Hippocampal formation (tissue), 2 donors: ENCODE measurements around the gene TBC1D17.

ENCODE experiments used
- DNase-seq, 2 donors: peaks; one replicate each; lab custom pipeline; 2025; lab: John Stamatoyannopoulos, UW

The TBC1D17 gene

DNA sequence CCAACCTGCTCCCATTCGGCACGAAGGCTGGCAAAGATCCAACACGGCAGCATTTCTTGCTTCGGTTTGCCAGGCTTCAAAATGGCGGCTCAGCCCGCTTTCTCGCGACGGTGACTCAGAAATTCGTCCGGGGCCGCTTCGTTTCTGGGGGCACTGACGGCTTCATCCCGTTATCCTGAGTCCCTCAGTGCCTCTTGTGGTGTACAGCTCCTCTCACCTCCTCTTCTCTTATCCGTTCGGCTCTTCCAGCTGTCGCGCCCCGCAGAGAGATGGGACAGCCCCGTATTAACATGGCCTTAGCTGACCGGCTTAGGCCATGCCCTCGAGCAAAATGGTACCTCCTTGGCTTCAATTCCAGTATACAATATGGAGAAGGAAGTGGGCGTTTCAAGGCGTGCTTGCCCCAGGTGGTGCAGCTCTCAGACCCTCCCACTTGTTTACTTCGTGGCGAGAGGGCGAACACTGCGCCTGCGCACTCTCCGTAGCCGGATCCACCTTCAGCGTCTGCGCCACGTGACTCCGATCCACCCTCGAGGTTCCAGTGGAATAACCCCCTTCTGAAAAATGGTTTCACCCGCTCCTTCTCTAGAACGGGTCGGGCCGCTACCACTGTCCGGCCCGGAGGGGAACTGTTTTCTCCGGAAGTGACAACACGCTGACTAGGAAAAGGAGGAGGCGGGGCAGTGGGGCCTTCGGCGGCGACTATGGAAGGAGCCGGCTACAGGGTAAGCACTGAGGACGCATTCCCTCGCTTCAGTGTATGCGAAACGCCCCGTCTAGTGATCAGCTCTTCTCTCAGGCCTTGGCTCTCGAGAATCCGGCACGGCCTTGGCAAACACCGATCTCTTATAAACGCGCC, at the start of gene TBC1D17, which contains the start of gene AKT1S1:
TSS of gene TBC1D17 (plus strand) at position 683 of the 859 bp plus-strand sequence. CDS start at position 705, 22 bp downstream.
TSS of gene AKT1S1 (minus strand) at position 336 of the 859 bp plus-strand sequence. CDS start 4,060 bp downstream, outside the sequence.
- DNase-seq = peak; percentile 99 to 100

DNA sequence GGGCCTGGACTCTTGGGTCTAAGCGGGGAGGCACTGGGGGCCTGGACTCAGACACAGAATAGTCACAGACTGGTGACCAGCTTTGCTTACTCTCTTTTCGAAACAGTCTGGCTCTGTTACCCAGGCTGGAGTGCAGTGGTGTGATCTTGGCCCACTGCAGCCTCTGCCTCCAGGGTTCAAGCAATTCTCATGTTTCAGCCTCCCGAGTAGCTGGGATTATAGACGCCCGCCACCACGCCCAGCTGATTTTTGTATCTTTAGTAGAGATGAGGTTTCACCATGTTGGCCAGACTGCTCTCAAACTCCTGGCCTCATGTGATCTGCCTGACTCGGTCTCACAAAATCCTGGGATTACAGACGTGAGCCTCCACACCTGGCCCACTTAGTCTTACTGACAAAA, 48.3 kb upstream of the TBC1D17 start:
- DNase-seq = no peak

DNA sequence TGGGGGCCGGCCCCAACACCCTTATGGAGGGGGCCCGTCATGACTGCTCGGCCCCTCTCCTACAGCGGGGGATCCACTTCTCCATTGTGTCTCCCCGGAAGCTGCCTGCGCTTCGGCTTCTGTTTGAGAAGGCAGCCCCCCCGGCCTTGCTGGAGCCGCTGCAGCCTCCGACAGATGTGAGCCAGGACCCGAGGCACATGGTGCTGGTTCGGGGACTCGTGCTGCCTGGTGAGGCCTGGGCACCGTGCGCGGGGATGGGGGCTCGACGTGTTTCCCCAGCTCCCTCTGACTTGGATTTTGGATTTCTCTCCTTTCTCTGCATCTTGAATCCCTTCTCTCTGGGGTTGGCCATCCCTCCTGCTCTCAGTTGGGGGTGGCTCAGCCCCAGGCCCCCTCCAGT, 47.8 kb upstream of the TBC1D17 start:
- no peak for DNase-seq

DNA sequence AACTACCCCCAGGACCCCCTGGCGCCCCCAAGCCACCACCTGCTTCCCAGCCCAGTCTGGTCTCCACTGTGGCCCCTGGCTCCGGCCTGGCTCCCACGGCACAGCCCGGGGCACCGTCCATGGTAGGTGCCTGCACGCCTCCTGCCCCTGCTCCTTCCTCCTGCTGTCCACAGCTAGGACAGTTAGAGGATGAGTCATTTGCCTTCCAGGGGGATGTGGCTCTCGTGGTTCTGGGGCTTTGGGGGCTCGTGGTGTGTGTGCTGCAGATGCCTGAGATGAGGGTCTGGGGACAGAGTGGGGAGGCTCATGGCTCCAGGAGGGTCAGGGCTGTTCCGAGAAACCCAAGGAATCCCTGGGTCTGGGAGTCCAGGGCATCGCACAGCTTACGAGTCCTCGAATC, 46.7 kb upstream of the TBC1D17 start:
- DNase-seq = no peak

DNA sequence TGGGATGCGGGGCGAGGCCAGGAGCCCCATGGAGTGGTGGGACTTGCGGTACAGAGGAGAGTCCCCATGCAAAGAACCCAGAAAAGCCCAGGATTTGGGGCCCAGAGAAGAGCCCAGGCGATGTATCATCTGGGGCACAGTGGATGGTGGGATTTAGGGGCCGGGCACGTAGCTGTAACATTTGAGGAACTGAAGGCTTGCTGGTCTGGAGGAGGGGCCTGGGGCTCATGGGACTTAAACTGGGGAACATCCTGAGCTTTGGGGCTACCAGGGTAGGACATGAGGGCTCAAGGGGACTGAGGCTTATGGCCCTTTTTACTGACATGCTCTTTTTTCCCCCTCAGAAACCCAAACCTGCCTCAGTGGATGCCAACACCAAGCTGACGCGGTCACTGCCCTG, 45.9 kb upstream of the TBC1D17 start:
- no peak for DNase-seq

DNA sequence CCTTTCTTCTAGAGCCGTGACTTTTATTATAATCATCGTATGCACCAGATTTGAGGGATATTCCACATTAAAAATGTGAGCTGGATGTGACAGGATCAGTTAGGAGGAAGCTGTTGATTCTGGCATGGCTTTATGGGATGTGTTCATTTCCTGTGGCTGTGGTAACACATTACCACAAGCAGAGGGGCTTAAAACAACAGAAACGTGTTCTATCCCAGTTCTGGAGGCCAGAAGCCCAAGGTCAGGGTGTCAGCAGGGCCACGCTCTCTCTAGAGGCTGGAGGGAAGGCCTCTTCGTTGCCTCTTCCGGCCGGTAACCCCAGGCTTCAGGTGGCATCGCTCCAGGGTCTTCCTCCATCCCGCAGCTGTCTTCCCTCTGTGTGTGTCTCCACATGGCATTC, 44.9 kb upstream of the TBC1D17 start:
- DNase-seq = no peak

DNA sequence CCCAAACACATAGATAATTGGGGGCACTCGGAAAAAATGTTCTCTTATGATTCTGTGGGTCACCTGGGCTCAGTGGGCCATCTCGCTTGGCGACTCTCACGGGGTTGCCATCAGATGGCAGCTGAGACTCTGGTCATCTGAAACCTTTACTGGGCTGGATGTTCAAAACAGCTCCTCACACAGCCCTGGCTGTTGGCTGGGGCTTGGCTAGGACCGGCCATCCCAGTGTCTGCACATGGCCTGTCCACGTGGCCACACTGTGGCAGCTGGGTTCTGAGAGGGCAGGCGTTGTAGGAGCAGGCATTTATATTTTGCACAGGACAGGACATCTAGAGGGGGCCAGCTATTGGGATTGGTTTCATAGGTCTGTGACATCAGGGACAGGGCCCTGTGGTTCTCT, 43.9 kb upstream of the TBC1D17 start:
- no peak for DNase-seq

DNA sequence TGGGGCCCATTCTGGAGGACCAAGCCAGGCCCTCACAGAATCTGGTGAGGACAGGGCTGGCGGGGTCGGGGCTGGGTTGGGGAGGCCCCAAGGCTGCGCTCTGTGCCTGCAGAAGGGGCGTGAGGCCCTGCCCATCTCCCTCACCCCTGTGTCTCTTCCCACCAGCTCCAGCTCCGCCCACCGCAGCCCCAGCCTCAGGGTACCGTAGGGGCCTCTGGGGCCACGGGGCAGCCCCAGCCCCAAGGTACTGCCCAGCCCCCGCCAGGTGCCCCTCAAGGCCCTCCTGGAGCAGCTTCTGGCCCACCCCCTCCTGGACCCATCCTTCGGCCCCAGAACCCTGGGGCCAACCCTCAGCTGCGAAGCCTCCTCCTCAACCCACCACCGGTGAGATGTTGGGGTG, 41.9 kb upstream of the TBC1D17 start:
- no peak for DNase-seq

DNA sequence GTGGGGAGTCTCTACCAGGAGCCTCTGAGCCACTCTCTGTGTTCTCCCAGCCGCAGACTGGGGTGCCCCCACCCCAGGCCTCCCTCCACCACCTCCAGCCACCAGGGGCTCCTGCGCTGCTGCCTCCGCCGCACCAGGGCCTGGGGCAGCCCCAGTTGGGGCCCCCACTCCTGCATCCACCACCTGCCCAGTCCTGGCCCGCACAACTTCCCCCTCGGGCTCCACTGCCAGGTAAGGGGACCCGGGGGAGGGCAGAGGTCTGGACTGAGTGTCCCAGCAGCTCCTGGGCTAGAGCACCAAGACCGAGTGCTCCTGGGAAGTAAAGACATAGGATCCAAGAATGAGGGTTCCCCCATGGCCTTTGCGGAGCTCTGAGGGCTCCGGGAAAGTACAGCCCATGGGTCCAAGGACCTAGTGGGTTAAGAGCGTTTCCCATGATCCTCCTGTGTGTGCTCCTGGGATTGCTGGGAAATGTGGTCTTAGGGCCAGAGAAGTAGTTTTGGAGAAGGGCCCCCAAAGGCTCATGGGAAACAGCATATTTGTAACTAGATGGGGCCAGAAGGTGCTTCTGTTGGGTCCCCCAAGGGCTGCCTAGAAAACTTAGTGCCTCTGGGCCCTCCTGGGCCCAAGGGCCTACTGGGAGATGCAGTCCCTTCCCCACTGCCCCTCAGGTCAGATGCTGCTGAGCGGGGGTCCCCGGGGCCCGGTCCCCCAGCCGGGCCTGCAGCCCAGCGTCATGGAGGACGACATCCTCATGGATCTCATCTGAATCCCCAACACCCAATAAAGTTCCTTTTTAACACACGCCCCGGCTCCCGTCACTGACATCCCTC, 41.1 kb upstream of the TBC1D17 start:
- DNase-seq = no peak

DNA sequence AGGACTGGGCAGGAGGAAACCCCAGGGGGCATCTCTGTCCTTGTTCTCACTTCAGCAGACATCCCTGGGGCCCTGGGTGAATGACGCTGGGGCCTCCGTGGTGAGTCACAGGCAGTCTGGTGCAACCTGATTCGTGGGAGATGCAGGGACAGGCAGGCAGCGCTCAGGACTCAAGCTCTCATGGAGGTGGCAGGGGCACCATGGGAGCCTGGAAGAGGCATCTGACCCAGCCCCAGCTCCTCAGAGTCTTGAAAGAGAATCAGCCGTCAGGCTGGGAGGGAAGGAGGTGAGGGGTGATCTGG, 40.5 kb upstream of the TBC1D17 start:
- DNase-seq = no peak

DNA sequence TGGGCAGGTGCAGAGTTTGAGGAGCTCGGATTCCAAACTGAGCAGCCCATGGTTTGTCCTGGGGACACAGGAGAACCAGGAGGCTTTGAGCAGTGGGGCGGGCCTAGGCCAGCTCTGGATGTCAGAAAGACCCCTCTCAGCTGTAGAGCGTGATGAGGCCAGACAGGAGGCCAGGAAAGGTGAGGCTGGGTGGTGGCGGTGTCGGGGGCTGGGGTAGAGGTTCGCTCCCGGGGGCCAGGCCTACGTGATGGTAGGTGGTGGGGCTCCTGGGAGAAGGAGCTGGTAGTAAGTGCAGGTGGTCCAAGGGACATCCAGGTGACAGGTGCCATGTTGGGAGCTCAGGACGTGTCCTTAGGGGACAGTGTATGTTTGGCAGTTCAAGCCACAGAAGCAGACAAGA, 40.1 kb upstream of the TBC1D17 start:
- DNase-seq = no peak

DNA sequence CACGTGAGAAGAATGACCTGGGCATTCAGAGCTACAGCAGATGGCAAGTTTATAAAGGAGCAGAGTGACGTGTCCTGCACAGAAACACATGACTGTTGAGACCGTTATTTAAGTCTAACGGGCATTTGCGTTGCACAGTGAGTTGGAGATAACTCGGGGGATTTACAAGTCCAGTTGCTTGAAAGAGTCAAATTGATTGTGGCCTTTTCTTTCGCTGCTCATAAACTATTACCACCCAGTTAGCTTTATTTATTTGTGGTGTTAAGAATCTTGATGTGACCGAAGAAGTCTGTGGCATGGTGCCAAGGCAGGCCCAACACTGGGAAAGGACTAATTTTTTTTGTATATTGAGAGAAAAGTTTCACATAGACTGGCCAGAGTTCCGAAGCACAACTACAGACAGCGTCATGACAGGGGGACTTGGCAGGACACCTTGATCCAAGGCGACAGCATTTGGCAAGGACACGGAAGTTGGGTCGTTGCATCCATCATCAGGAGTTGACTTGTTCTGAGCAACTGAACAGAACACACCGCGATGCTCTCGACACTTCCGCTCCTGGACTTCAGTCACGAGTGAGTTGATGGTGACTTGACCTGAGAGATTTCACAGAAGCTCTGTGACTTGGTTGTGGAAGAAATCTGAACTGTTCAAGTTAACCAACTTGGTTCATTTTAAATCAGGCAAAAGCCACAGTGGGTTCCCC, 38.5 kb upstream of the TBC1D17 start:
- DNase-seq = no peak

DNA sequence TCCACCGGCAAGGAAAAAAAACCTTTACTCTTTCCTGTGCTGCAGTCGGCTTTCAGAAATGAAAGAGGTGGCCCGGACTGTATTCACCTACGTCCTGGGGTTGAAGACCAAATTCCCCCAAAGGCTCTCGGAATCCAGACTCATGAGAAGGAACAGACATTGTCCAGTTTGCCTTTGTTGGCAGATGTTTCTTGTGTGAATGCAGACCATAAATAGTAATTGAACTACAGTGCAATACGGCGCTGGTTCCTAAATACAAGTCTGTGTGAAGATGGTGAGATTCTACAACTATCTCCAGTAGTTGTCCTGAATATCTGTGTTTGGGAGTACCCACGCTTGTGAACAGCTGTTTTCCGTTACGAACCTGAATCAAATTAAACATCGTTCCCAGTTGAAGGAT, 37.8 kb upstream of the TBC1D17 start:
- no peak for DNase-seq

DNA sequence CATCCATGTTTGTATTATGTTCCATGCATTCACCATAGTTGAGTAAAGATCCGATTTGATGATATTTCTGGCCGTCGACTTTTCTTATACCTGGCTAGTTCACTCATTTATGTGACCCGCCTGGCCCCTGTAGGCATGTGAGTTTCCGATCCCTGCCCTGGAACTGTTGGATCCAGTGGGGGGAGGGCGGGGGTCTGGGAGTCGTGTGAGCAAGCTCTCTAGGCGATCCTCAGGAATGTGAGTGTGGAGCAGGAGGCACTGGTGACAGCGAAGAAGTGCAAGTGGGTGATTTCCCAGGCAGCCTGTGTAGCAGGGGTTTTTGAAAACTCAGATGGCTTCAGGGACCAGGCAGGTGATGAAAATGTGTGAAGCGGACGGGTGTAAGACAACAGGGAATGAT, 37.2 kb upstream of the TBC1D17 start:
- DNase-seq = no peak

DNA sequence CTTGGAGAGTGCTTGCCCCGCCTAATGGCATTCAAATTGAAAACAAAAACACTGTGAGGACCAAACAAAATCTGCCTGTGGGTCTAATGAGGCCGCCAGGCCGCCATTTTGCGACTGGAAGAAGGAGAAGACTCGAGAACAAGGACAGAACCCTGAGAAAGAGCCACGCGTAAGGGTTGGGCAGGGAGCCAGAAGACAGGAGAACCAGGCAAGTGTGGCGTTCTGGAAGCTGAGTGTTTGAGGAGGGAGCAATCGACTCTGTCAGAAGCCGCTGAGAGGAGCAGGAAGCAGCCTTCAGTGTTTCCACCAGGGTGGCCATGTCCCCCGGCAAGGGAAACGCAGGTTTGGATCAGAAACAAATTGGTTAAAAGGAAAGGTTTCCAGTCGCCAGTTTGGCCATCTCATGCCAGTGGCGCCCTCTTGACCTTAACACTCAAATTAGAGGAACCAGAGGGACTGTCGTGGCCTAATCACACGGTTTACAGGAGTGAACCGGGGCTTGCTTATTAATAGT, 36.7 kb upstream of the TBC1D17 start:
- DNase-seq = no peak

DNA sequence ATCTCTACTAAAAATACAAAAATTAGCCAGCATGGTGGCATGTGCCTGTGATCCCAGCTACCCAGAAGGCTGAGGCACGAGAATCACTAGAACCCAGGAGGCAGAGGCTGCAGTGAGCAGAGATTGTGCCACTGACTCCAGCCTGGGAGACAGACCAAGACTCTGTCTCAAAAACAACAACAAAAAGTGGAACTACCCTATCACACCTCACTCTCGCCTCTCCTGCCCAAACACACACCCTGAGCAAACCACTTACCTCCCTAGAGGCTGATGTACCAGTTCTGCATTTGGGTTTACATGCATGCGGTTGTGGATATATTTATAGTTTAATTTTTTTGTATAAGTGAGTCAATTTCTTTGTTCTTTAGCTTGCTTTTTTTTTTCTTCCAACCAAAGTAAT, 34.2 kb upstream of the TBC1D17 start:
- no peak for DNase-seq

DNA sequence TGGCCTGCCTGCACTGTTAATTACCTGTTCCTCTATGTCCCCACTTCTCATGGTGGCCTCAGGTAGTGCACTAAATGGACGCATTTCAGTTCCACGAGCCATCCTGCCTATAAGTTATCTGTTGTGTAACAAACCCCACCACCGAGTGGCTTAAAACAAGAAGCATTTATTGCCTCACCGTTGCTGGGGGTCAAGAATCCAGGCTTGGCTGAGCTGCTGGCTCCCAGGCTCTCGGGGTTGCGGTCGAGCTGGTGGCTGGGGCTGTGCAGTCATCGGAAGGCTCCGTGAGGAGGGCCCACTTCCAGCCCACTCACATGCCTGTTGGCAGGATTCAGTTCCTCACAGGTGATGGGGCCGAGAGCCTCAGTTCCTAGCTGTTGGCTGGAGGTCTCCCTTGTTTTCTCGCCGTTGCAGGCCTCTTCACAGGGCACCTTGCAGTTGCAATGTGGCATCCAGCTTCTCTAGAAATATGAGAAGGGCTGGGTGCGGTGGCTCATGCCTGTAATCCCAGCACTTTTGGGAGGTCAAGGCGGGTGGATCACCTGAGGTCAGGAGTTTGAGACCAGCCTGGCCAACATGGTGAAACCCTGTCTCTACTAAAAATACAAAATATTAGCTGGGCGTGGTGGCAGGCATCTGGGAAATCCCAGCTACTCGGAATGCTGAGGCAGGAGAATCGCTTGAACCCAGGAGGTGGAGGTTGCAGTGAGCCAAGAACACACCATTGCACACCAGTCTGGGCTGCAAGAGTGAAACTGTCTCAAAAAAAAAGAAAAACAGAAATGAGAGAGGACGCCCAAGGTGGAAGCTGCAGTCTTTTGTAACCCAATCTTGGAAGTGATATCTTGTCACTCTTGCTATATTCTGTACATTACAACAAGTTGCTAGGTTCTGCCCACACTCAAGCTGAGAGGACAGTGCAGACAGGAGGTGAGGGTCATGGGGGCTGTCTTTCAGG, 33.1 kb upstream of the TBC1D17 start:
- DNase-seq = no peak

DNA sequence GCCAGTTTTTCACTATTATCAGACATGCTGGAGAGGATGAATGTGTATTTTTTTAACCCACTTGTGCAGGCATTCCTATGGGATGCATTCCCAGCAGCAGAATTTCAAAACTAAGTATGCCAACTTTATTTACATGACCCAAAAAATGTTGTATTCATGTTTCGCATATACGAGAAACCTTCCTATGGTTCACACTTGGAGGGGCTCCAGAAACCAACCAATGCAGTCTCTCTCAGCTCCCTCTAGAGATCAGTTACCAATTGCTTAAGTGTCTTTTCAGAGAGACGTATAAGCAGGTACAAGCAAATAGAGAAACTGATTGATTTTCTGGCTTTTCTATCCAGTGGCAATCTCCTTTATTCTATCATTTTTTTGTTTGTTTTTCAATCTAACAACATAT, 32.1 kb upstream of the TBC1D17 start:
- DNase-seq = no peak

DNA sequence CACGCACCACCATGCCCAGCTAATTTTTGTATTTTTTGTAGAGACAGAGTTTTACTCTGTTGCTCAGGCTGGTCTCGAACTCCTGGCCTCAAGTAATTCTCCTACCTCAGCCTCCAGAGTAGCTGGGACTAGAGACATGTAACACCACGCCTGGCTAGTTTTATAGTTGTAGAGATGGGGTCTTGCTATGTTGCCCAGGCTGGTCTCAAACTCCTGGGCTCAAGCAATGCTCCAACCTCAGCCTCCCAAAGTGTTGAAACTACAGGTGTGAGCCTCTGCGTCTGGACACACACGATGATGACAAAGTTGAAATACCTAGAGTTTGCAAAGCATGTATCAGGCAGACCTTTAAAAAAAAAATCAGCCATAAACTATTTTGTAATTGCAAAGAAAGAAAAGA, 31.1 kb upstream of the TBC1D17 start:
- no peak for DNase-seq

DNA sequence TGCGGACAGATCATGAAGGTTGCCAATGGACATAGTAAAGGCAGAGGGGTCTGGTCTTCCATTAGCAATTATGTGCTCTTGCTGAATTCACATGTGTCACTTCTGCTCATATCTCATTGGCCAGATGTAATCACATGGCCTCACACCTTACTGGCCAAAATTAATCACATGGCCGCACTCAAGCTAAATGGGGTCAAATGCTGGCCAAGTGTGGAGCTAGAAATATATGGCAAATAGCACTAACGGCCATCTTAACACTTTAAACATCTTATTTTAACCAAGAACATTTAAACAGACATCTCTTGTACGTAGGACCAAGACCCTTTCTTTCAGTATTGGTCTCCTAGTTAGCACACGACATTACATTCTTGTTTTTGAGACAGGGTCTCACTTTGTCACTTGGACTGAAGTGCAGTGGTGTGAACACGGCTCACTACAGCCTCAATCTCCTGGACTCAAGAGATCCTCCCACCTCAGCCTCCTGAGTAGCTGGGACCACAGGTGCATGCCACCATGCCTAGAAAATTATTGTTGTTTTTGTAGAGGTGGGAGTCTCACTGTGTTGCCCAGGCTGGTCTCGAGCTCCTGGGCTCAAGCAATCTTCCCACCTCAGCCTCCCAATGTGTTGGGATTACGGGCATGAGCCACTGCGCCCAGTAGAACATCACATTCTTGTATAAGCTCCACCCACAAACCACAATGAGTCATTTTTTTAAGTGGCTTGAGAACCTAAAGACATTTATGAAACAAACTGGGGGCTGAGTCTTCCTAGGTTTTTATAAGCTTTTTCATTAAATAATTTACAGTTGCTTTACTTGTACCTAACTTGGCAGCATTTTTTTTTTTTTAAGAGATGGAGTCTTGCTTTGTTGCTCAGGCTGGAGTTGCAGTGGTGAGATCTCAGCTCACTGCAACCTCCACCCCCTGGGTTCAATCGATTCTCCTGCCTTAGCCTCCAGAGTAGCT, 29.5 kb upstream of the TBC1D17 start:
- no peak for DNase-seq
